Measurements from ENCODE around the gene STX8.

GRCh38 chr17:9410301-9410700 lies 165.3 kb downstream of the STX8 start:
- TF ChIP-seq POLR2A (IDR thresholded peaks at IDR 0.05) (no peak), CTCF (IDR thresholded peaks at IDR 0.05) (no peak)
